Psoas muscle (tissue), 8 donors: ENCODE results near the gene HSD17B14. TPM values are rescaled to one million over a fixed set of nuclear protein-coding genes. Genes with fewer than 3 reads are reported as not detected.
A peak's percentile ranks its signal among the peaks of the same experiment; 100 is the strongest.

Experiments
- ATAC-seq, 4 donors: fragments of 200-7000 bp; cut with Tn5 transposase; one replicate each; pipeline ENCODE4 v1.9.1; 2020; ENCODE audit warnings: moderate library complexity in 3 of 4, mild to moderate bottlenecking in 2 of 4
- DNase-seq, 2 donors: peaks; one replicate each; pipeline ENCODE4 v3.0.0-alpha.2; 2020
- H3K27ac ChIP-seq: fragments of 200-600 bp; one replicate; pipeline ENCODE4 v1.8.0; 2022
- H3K27me3 ChIP-seq, 3 donors: fragments of 200-600 bp in 1 of 3; one replicate each; pipeline versions ENCODE4 v1.6.1 to v1.8.0; 2013 to 2022; ENCODE audit warnings: low read length in 2 of 3, mild to moderate bottlenecking in 2 of 3, moderate library complexity in 1 of 3; ENCODE audit not compliant: insufficient read depth in 3 of 3
- H3K36me3 ChIP-seq, 2 donors: fragments of 200-600 bp in 1 of 2; one replicate each; pipeline versions ENCODE4 v1.6.1 to v1.8.0; 2013 to 2022; ENCODE audit warnings: low read depth in 1 of 2, mild to moderate bottlenecking in 1 of 2, moderate library complexity in 1 of 2; ENCODE audit not compliant: insufficient read depth in 1 of 2
- H3K4me1 ChIP-seq: fragments of 200-600 bp; one replicate; pipeline ENCODE4 v1.8.0; 2022
- H3K4me3 ChIP-seq: fragments of 200-600 bp; one replicate; pipeline ENCODE4 v1.8.0; 2022; ENCODE audit warnings: mild to moderate bottlenecking
- H3K9me3 ChIP-seq: fragments of 200-600 bp; one replicate; pipeline ENCODE4 v1.8.0; 2022
- WGBS, 3 donors: extraction: QIAGEN DNeasy Blood & Tissue Kit; methylation state at CpG; one replicate each; pipeline versions ENCODE4 v1.1.6 to v1.1.7; 2013; 5-methylcytosine and 5-hydroxymethylcytosine counted together
- intact Hi-C, 2 donors: fragments of 100-400 bp; cut with DNase I; formaldehyde crosslinking; loops; one replicate each; pipeline versions ENCODE4 v1.11.0 to v1.14.2; 2022
- polyA plus RNA-seq, 3 donors: library from polyadenylated mRNA; stranded (reverse); fragments of 200-250 nt; gene quantifications; one replicate each; pipeline ENCODE4 v1.2.3, GENCODE V29; 2013
- total RNA-seq, 4 donors: library from RNA; stranded (reverse); fragmentation: NEBNext Ultra II Directional in 2 of 4; extraction: Animal tissue kit (Norgen Biotek cat#: 25700) in 2 of 4; gene quantifications; one replicate each; pipeline versions ENCODE4 v1.2.1 to v1.2.4, GENCODE V29; 2021 to 2023
- TF ChIP-seq, protein P1 (sequence below): fragments of 200-600 bp; IDR thresholded peaks from one replicate; pipeline ENCODE4 v1.8.0; 2022; ENCODE audit warnings: antibody characterized with exemption
- donor health status: healthy with polysubstance abuse.
- donor health status: DM: no; HTN: no; CAD: no; lungs with moderate emphysema.
- donor health status: Bipolar disorder and iron deficiency.
- donor health status: healthy.
- donor health status: DM: yes; HTN: yes; CAD: no.
- donor health status: DM: no; HTN: no; CAD: no.
- donor health status: DM: no; HTN: no; CAD: no.
- donor health status: DM: yes; HTN: yes; CAD: no.

HSD17B14 gene
- total and polyA plus RNA-seq, 7 donors: 0.15 to 1.2 (median 0.66) TPM

DNA sequence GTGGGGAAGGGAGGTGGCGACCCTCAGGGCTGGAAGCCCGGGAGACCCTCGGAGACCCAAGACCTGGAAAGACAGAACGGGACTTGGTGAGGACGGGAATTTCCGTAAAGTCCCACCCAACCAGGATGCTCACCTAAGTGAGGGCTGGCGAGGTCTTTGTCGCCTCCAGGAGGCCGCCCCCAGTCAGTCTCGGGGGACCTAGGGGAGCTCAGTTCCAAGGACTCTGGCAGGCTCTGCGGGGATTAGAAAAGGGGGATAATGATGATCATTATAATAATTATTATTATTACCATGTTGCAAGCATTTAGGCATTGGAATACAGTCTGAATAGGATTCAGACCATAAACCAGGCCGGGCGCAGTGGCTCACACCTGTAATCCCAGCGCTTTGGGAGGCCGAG, 9.1 kb upstream of the HSD17B14 start:
- H3K4me1 ChIP-seq: no peaks in the 10 kb centered on the region
- WGBS, 3 donors: 95 to 96% (median 95%) methylated on average over 15 of the region's 15 CpGs
- intact Hi-C loops: loop anchor here in 1 of 2 donors (10.0 kb wide), 1 partner anchor 171 kb away; the partner anchor contains the start of gene NTN5

GRCh38 chr19:48844472-48844871, 8.2 kb upstream of the HSD17B14 start:
- intact Hi-C loops: loop anchor here in 1 of 2 donors (5.0 to 10.0 kb wide), 2 partner anchors 170 to 197 kb away; partner anchors contain the start of genes CA11 and NTN5
- Histone ChIP-seq H3K9me3 (no peaks in the 10 kb centered on the region), H3K27me3 (no peaks in the 10 kb centered on the region), H3K4me3 (no peak overlapping the region), H3K27ac (no peak overlapping the region), H3K4me1 (no peaks in the 10 kb centered on the region), H3K36me3 (peaks cover 0 to 16% of the 10 kb centered on the region in 2 donors)
- 84 to 93% (median 86%) methylated on average over 2 of the region's 2 CpGs for WGBS, 3 donors
- ATAC-seq: no peak
- TF ChIP-seq, protein P1, sequence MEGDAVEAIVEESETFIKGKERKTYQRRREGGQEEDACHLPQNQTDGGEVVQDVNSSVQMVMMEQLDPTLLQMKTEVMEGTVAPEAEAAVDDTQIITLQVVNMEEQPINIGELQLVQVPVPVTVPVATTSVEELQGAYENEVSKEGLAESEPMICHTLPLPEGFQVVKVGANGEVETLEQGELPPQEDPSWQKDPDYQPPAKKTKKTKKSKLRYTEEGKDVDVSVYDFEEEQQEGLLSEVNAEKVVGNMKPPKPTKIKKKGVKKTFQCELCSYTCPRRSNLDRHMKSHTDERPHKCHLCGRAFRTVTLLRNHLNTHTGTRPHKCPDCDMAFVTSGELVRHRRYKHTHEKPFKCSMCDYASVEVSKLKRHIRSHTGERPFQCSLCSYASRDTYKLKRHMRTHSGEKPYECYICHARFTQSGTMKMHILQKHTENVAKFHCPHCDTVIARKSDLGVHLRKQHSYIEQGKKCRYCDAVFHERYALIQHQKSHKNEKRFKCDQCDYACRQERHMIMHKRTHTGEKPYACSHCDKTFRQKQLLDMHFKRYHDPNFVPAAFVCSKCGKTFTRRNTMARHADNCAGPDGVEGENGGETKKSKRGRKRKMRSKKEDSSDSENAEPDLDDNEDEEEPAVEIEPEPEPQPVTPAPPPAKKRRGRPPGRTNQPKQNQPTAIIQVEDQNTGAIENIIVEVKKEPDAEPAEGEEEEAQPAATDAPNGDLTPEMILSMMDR: no peak
- DNase-seq: no peak

More for the DNA sequence above, 9.1 kb upstream of the HSD17B14 start:
- Histone ChIP-seq H3K9me3 (no peaks in the 10 kb centered on the region), H3K27me3 (no peaks in the 10 kb centered on the region), H3K36me3 (peaks cover 0 to 16% of the 10 kb centered on the region in 2 donors), H3K4me3 (no peak overlapping the region), H3K27ac (no peak overlapping the region)
- ATAC-seq (no peak), DNase-seq (no peak)
- TF ChIP-seq, protein P1: no peak

DNA sequence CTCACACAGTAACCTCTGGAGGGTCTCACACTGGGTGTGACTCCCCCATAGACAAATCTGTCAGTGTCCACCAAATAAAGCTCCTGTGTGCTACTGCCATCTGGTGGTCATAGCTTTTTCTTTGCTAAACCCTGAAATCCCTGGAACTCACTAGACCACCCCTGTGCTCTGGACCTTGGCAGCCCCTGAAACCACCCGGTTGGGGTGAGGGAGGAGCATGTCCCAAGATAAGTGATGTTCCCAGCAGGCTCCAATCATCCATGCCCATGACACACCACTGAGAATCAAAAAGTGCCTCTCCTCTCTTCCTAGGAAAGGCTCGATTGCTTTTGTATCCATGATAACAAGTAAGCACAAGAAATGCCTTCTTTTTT, 6.5 kb upstream of the HSD17B14 start:
- peaks cover 0 to 16% of the 10 kb centered on the region in 2 donors for H3K36me3 ChIP-seq
- no peak for DNase-seq
- H3K27me3 ChIP-seq: no peaks in the 10 kb centered on the region
- peak; percentile 61 to 71 (median 63) for ATAC-seq
- H3K4me1 ChIP-seq: no peaks in the 10 kb centered on the region
- no peaks in the 10 kb centered on the region for H3K9me3 ChIP-seq
- 43 to 46% (median 44%) methylated on average over 2 of the region's 2 CpGs for WGBS, 3 donors
- no peak overlapping the region for H3K4me3 ChIP-seq
- intact Hi-C loops: loop anchor here in 1 of 2 donors (5.0 to 10.0 kb wide), 2 partner anchors 168 to 195 kb away; partner anchors contain the start of genes CA11 and NTN5
- TF ChIP-seq, protein P1: peak; percentile 81
- H3K27ac ChIP-seq: no peak overlapping the region

DNA sequence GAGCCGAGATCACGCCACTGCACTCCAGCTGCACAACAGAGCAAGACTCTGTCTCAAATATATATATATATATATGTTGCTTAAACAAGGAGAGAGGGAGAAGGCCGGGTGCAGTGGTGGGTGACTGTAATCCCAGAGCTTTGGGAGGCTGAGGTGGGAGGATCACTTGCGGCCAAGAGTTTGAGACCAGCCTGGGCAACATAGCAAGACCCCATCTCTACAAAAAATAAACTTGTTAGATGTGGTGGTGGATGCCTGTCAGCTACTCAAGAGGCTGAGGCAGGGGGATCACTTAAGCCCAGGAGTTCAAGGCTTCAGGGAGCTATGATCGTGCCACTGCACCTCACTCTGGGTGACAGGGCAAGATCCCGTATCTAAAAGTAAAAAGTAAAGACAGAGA, 5.3 kb upstream of the HSD17B14 start:
- intact Hi-C loops: loop anchor here in 1 of 2 donors (5.0 to 10.0 kb wide), 2 partner anchors 167 to 194 kb away; partner anchors contain the start of genes CA11 and NTN5
- no peaks in the 10 kb centered on the region for H3K4me1 ChIP-seq
- DNase-seq (no peak), ATAC-seq (no peak)
- TF ChIP-seq, protein P1: no peak
- H3K4me3 ChIP-seq: no peak overlapping the region
- no peaks in the 10 kb centered on the region for H3K27me3 ChIP-seq
- WGBS, 3 donors: 93 to 96% (median 95%) methylated on average over 6 of the region's 6 CpGs
- no peak overlapping the region for H3K27ac ChIP-seq
- H3K9me3 ChIP-seq: no peaks in the 10 kb centered on the region
- peaks cover 0 to 12% of the 10 kb centered on the region in 2 donors for H3K36me3 ChIP-seq

DNA sequence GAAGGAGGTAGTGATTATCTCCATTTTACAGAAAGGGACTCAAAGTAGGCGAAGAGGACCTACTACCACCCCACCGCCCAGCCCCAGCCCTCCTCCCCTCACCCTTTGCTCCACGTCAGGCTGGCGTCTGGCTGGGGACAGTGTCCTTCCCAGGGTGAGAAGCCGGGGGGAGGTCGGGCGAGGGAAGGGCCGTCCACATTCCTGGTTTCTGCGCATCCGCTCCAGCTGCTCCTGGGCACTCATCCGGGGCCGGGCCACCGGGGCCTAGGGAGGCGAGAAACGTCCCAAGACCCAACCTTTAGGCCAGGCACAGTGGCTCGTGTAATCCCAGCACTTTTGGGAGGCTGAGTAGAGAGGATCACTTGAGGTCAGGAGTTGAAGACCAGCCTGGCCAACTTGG, 4.8 kb upstream of the HSD17B14 start:
- TF ChIP-seq, protein P1: no peak
- 90 to 94% (median 90%) methylated on average over 16 of the region's 16 CpGs for WGBS, 3 donors
- H3K36me3 ChIP-seq: peaks cover 0 to 7% of the 10 kb centered on the region in 2 donors
- H3K27ac ChIP-seq: no peak overlapping the region
- ATAC-seq: no peak
- H3K27me3 ChIP-seq: no peaks in the 10 kb centered on the region
- DNase-seq: no peak
- intact Hi-C loops: loop anchor here in 1 of 2 donors (5.0 to 10.0 kb wide), 2 partner anchors 166 to 194 kb away; partner anchors contain the start of genes CA11 and NTN5
- H3K4me1 ChIP-seq: no peaks in the 10 kb centered on the region
- no peak overlapping the region for H3K4me3 ChIP-seq
- no peaks in the 10 kb centered on the region for H3K9me3 ChIP-seq
